GM23338 (cell line): Measurements from ENCODE around the gene ADGRD2. TPM values are rescaled to one million over a fixed set of nuclear protein-coding genes. Genes with fewer than 3 reads are reported as not detected.

ENCODE experiments used
- ATAC-seq: fragments of 200-7000 bp; cut with Tn5 transposase; 3 replicates; pipeline ENCODE4 v1.9.1; 2020
- DNase-seq: peaks from one replicate; pipeline ENCODE4 v3.0.0-alpha.2; 2015; ENCODE audit warnings: low spot score
- H2AFZ ChIP-seq: fragments of 200-600 bp; sonication (generic); 2 replicates; pipeline ENCODE4 v1.8.0; 2016; ENCODE audit warnings: antibody characterized with exemption, mild to moderate bottlenecking, moderate library complexity
- H3F3A ChIP-seq: fragments of 200-600 bp; sonication (generic); replicated peaks from 2 replicates; pipeline ENCODE4 v1.8.0; 2017; ENCODE audit warnings: antibody characterized with exemption, mixed run types, low read depth
- H3K27ac ChIP-seq: fragments of 200-600 bp; sonication (generic); 2 replicates; pipeline ENCODE4 v1.6.1; 2016; ENCODE audit warnings: low read depth
- H3K27me3 ChIP-seq: fragments of 200-600 bp; sonication (generic); 2 replicates; pipeline ENCODE4 v1.8.0; 2016; ENCODE audit warnings: mild to moderate bottlenecking, mixed run types, moderate library complexity; ENCODE audit not compliant: insufficient read depth
- H3K36me3 ChIP-seq: fragments of 200-600 bp; sonication (generic); 2 replicates; pipeline ENCODE4 v1.8.0; 2016; ENCODE audit warnings: mild to moderate bottlenecking; ENCODE audit not compliant: insufficient read depth
- H3K4me1 ChIP-seq: fragments of 200-600 bp; sonication (generic); 2 replicates; pipeline ENCODE4 v1.8.0; 2016; ENCODE audit warnings: mild to moderate bottlenecking, moderate library complexity; ENCODE audit not compliant: insufficient read depth
- H3K4me2 ChIP-seq: fragments of 200-600 bp; sonication (generic); 2 replicates; pipeline ENCODE4 v1.7.1; 2017; ENCODE audit warnings: mixed run types
- H3K4me3 ChIP-seq: fragments of 200-600 bp; sonication (generic); 2 replicates; pipeline ENCODE4 v1.6.1; 2016; ENCODE audit warnings: mixed run types
- H3K79me2 ChIP-seq: fragments of 200-600 bp; sonication (generic); replicated peaks from 2 replicates; pipeline ENCODE4 v1.8.0; 2017; ENCODE audit warnings: mild to moderate bottlenecking; ENCODE audit not compliant: insufficient read depth
- H3K9me2 ChIP-seq: fragments of 200-600 bp; sonication (generic); 2 replicates; pipeline ENCODE4 v1.8.0; 2017; ENCODE audit not compliant: insufficient read depth
- H4K20me1 ChIP-seq: fragments of 200-600 bp; sonication (generic); replicated peaks from 2 replicates; pipeline ENCODE4 v1.8.0; 2017; ENCODE audit warnings: mild to moderate bottlenecking; ENCODE audit not compliant: insufficient read depth
- H3K27ac Mint-ChIP-seq: 2 replicates; pipeline ENCODE4 v1.8.0; 2020; ENCODE audit warnings: inconsistent platforms, mild to moderate bottlenecking, moderate library complexity, mixed read lengths
- H3K27me3 Mint-ChIP-seq: 3 replicates; pipeline ENCODE4 v1.8.0; 2022; ENCODE audit warnings: low read depth, mild to moderate bottlenecking, moderate library complexity, mixed read lengths, inconsistent platforms; ENCODE audit not compliant: insufficient read depth, poor library complexity
- H3K36me3 Mint-ChIP-seq: 3 replicates; pipeline ENCODE4 v1.8.0; 2021; ENCODE audit warnings: low read depth, mild to moderate bottlenecking, inconsistent platforms, moderate library complexity, mixed read lengths
- H3K4me1 Mint-ChIP-seq: 3 replicates; pipeline ENCODE4 v1.8.0; 2020; ENCODE audit warnings: mild to moderate bottlenecking, inconsistent platforms, mixed read lengths
- H3K4me3 Mint-ChIP-seq: 3 replicates; pipeline ENCODE4 v1.8.0; 2021; ENCODE audit warnings: moderate library complexity, mild to moderate bottlenecking, inconsistent platforms, mixed read lengths
- H3K9me3 Mint-ChIP-seq: 3 replicates; pipeline ENCODE4 v1.8.0; 2020; ENCODE audit warnings: moderate library complexity, mild to moderate bottlenecking, inconsistent platforms, mixed read lengths
- CREB1 ChIP-seq: fragments of 250-450 bp; sonication (Bioruptor Pico); IDR thresholded peaks from 2 replicates; pipeline ENCODE4 v1.5.0; 2020; ENCODE audit warnings: low read depth, mild to moderate bottlenecking, moderate library complexity
- EZH2 ChIP-seq: fragments of 200-600 bp; sonication (generic); IDR thresholded peaks from one replicate; pipeline ENCODE4 v1.8.0; 2017; ENCODE audit warnings: antibody characterized with exemption, mild to moderate bottlenecking, low read depth; ENCODE audit not compliant: unreplicated experiment
- EZH2phosphoT487 ChIP-seq: fragments of 200-600 bp; sonication (generic); IDR thresholded peaks from one replicate; pipeline ENCODE4 v1.8.1; 2018; ENCODE audit warnings: antibody characterized with exemption; ENCODE audit not compliant: unreplicated experiment
- JUNB ChIP-seq: IDR thresholded peaks from one replicate; pipeline ENCODE4 v1.6.1; 2016; ENCODE audit warnings: antibody characterized with exemption; ENCODE audit not compliant: unreplicated experiment
- NANOG ChIP-seq: IDR thresholded peaks from 2 replicates; pipeline ENCODE4 v1.6.1; 2016; ENCODE audit warnings: antibody characterized with exemption, borderline replicate concordance
- POLR2AphosphoS5 ChIP-seq: IDR thresholded peaks from 2 replicates; pipeline ENCODE4 v1.6.1; 2016; ENCODE audit warnings: antibody characterized with exemption, low read depth
- STAT1 ChIP-seq: IDR thresholded peaks from one replicate; pipeline ENCODE4 v1.6.1; 2016; ENCODE audit warnings: antibody characterized with exemption; ENCODE audit not compliant: unreplicated experiment
- ZNF114 ChIP-seq: fragments of 250-450 bp; sonication (Bioruptor Pico); IDR thresholded peaks from 2 replicates; pipeline ENCODE4 v1.5.0; 2020; ENCODE audit warnings: mild to moderate bottlenecking, moderate library complexity
- ZNF331 ChIP-seq: fragments of 250-450 bp; sonication (Bioruptor Pico); IDR thresholded peaks from 2 replicates; pipeline ENCODE4 v1.5.0; 2020; ENCODE audit warnings: low read depth, mild to moderate bottlenecking, moderate library complexity
- polyA plus RNA-seq: library from polyadenylated mRNA; unstranded; fragments of >200 nt; fragmentation: Nextera tagmentation; extraction: Ambion mirVana; gene quantifications from 2 replicates; pipeline ENCODE4 v1.2.1, GENCODE V29; 2016
- total RNA-seq: library from RNA; depleted of rRNA; stranded (reverse); fragments of >200 nt; shearing (Covaris generic); gene quantifications from 2 replicates; pipeline ENCODE4 v1.2.3, GENCODE V29; 2014
- TF ChIP-seq, protein P1 (sequence below): IDR thresholded peaks from 2 replicates; pipeline ENCODE4 v1.6.1; 2016; ENCODE audit warnings: antibody characterized with exemption
- TF ChIP-seq, protein P2 (sequence below): fragments of 250-450 bp; sonication (Bioruptor Pico); IDR thresholded peaks from 2 replicates; pipeline ENCODE4 v1.5.0; 2020; ENCODE audit warnings: mild to moderate bottlenecking, moderate library complexity
- TF ChIP-seq, protein P3 (sequence below): IDR thresholded peaks from one replicate; pipeline ENCODE4 v1.6.1; 2018; ENCODE audit warnings: antibody characterized with exemption; ENCODE audit not compliant: unreplicated experiment
- TF ChIP-seq, protein P4 (sequence below), 2 experiments: fragments of 200-600 bp in 1 of 2; sonication (generic) in 1 of 2; conservative IDR thresholded peaks; 2 replicates each; pipeline versions ENCODE4 v1.5.1 to v1.6.1; 2016 to 2017; ENCODE audit warnings: antibody characterized with exemption in 2 of 2, low read depth in 2 of 2, mild to moderate bottlenecking in 2 of 2, moderate library complexity in 1 of 2

The ADGRD2 gene
- total and polyA plus RNA-seq, 2 experiments from 2014 or later: 0.45 to 0.78 TPM

DNA sequence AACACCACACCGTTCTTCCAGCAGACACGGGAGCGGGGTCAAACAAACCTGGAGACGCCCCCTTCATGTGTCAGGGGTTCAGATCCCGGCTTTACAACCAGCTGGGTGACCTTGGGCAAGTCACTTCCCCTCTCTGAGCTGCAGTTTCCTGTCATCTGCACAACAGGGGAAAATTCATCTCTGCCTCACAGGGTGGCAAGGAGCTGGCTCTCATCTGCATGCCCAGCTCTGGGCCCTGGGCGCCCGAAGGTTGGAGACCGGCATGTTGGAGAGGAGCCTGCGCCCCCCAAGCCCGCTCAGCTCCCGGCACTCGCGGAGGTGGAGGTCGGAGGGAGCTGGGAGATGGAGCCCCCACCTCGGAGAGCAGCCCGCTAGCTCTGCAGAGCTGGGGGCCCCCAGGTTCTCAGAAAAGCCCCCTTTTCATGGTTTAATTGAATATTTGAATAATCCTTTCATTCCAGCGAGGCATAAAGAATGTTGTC lies 36.6 kb downstream of the ADGRD2 start:
- no peaks in the 10 kb centered on the region for H4K20me1 ChIP-seq
- peaks cover 15% of the 10 kb centered on the region for H3K4me1 ChIP-seq
- peak overlapping the region; percentile 40 for H3K4me3 ChIP-seq
- 0 out of 2 replicates have a peak, but pooled peaks cover 3% of the 10 kb centered on the region for H3F3A ChIP-seq
- no peak for TF ChIP-seq ZNF331 (CRISPR knock-in tag)
- TF ChIP-seq EZH2phosphoT487: no peak
- no peak for TF ChIP-seq POLR2AphosphoS5
- no peak for TF ChIP-seq NANOG
- TF ChIP-seq, protein P1, sequence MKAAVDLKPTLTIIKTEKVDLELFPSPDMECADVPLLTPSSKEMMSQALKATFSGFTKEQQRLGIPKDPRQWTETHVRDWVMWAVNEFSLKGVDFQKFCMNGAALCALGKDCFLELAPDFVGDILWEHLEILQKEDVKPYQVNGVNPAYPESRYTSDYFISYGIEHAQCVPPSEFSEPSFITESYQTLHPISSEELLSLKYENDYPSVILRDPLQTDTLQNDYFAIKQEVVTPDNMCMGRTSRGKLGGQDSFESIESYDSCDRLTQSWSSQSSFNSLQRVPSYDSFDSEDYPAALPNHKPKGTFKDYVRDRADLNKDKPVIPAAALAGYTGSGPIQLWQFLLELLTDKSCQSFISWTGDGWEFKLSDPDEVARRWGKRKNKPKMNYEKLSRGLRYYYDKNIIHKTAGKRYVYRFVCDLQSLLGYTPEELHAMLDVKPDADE: no peak
- TF ChIP-seq, protein P2, sequence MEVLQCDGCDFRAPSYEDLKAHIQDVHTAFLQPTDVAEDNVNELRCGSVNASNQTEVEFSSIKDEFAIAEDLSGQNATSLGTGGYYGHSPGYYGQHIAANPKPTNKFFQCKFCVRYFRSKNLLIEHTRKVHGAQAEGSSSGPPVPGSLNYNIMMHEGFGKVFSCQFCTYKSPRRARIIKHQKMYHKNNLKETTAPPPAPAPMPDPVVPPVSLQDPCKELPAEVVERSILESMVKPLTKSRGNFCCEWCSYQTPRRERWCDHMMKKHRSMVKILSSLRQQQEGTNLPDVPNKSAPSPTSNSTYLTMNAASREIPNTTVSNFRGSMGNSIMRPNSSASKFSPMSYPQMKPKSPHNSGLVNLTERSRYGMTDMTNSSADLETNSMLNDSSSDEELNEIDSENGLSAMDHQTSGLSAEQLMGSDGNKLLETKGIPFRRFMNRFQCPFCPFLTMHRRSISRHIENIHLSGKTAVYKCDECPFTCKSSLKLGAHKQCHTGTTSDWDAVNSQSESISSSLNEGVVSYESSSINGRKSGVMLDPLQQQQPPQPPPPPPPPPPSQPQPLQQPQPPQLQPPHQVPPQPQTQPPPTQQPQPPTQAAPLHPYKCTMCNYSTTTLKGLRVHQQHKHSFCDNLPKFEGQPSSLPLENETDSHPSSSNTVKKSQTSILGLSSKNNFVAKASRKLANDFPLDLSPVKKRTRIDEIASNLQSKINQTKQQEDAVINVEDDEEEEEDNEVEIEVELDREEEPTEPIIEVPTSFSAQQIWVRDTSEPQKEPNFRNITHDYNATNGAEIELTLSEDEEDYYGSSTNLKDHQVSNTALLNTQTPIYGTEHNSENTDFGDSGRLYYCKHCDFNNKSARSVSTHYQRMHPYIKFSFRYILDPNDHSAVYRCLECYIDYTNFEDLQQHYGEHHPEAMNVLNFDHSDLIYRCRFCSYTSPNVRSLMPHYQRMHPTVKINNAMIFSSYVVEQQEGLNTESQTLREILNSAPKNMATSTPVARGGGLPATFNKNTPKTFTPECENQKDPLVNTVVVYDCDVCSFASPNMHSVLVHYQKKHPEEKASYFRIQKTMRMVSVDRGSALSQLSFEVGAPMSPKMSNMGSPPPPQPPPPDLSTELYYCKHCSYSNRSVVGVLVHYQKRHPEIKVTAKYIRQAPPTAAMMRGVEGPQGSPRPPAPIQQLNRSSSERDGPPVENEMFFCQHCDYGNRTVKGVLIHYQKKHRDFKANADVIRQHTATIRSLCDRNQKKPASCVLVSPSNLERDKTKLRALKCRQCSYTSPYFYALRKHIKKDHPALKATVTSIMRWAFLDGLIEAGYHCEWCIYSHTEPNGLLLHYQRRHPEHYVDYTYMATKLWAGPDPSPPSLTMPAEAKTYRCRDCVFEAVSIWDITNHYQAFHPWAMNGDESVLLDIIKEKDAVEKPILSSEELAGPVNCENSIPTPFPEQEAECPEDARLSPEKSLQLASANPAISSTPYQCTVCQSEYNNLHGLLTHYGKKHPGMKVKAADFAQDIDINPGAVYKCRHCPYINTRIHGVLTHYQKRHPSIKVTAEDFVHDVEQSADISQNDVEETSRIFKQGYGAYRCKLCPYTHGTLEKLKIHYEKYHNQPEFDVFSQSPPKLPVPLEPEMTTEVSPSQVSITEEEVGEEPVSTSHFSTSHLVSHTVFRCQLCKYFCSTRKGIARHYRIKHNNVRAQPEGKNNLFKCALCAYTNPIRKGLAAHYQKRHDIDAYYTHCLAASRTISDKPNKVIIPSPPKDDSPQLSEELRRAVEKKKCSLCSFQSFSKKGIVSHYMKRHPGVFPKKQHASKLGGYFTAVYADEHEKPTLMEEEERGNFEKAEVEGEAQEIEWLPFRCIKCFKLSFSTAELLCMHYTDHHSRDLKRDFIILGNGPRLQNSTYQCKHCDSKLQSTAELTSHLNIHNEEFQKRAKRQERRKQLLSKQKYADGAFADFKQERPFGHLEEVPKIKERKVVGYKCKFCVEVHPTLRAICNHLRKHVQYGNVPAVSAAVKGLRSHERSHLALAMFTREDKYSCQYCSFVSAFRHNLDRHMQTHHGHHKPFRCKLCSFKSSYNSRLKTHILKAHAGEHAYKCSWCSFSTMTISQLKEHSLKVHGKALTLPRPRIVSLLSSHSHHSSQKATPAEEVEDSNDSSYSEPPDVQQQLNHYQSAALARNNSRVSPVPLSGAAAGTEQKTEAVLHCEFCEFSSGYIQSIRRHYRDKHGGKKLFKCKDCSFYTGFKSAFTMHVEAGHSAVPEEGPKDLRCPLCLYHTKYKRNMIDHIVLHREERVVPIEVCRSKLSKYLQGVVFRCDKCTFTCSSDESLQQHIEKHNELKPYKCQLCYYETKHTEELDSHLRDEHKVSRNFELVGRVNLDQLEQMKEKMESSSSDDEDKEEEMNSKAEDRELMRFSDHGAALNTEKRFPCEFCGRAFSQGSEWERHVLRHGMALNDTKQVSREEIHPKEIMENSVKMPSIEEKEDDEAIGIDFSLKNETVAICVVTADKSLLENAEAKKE (CRISPR knock-in tag): no peak
- TF ChIP-seq, protein P3, sequence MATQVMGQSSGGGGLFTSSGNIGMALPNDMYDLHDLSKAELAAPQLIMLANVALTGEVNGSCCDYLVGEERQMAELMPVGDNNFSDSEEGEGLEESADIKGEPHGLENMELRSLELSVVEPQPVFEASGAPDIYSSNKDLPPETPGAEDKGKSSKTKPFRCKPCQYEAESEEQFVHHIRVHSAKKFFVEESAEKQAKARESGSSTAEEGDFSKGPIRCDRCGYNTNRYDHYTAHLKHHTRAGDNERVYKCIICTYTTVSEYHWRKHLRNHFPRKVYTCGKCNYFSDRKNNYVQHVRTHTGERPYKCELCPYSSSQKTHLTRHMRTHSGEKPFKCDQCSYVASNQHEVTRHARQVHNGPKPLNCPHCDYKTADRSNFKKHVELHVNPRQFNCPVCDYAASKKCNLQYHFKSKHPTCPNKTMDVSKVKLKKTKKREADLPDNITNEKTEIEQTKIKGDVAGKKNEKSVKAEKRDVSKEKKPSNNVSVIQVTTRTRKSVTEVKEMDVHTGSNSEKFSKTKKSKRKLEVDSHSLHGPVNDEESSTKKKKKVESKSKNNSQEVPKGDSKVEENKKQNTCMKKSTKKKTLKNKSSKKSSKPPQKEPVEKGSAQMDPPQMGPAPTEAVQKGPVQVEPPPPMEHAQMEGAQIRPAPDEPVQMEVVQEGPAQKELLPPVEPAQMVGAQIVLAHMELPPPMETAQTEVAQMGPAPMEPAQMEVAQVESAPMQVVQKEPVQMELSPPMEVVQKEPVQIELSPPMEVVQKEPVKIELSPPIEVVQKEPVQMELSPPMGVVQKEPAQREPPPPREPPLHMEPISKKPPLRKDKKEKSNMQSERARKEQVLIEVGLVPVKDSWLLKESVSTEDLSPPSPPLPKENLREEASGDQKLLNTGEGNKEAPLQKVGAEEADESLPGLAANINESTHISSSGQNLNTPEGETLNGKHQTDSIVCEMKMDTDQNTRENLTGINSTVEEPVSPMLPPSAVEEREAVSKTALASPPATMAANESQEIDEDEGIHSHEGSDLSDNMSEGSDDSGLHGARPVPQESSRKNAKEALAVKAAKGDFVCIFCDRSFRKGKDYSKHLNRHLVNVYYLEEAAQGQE: no peak
- TF ChIP-seq JUNB: no peak
- TF ChIP-seq, protein P4, sequence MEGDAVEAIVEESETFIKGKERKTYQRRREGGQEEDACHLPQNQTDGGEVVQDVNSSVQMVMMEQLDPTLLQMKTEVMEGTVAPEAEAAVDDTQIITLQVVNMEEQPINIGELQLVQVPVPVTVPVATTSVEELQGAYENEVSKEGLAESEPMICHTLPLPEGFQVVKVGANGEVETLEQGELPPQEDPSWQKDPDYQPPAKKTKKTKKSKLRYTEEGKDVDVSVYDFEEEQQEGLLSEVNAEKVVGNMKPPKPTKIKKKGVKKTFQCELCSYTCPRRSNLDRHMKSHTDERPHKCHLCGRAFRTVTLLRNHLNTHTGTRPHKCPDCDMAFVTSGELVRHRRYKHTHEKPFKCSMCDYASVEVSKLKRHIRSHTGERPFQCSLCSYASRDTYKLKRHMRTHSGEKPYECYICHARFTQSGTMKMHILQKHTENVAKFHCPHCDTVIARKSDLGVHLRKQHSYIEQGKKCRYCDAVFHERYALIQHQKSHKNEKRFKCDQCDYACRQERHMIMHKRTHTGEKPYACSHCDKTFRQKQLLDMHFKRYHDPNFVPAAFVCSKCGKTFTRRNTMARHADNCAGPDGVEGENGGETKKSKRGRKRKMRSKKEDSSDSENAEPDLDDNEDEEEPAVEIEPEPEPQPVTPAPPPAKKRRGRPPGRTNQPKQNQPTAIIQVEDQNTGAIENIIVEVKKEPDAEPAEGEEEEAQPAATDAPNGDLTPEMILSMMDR (conservative IDR thresholded peaks at IDR 0.05; ENCODE audit: low read depth in 2 of 2): no peak
- TF ChIP-seq STAT1: no peak
- TF ChIP-seq CREB1 (CRISPR knock-in tag): no peak
- no peak for TF ChIP-seq ZNF114
- TF ChIP-seq EZH2: no peak
- Mint-ChIP-seq H3K4me3 (no peak overlapping the region), H3K27me3 (peaks cover 20% of the 10 kb centered on the region), H3K27ac (no peak overlapping the region), H3K9me3 (no peaks in the 10 kb centered on the region), H3K4me1 (peaks cover 30% of the 10 kb centered on the region), H3K36me3 (no peaks in the 10 kb centered on the region; the same call in 2 of the 3 replicates)
- ATAC-seq: no peak
- no peaks in the 10 kb centered on the region for H3K36me3 ChIP-seq
- DNase-seq: no peak
- peak overlapping the region; percentile 76 for H3K4me2 ChIP-seq
- peaks cover 13% of the 10 kb centered on the region for H3K27me3 ChIP-seq
- H2AFZ ChIP-seq: peak overlapping the region; percentile 96
- no peak overlapping the region for H3K27ac ChIP-seq
- no peaks in the 10 kb centered on the region for H3K79me2 ChIP-seq
- H3K9me2 ChIP-seq: no peaks in the 10 kb centered on the region
